Esophagus mucosa (tissue), 1 donor: ENCODE results near the gene NODAL. TPM values are rescaled to one million over a fixed set of nuclear protein-coding genes. Genes with fewer than 3 reads are reported as not detected.
"Not testable (repeated sequence)": the region's sequence is repeated elsewhere in the genome, so short reads cannot be mapped to it uniquely, and the experiment has no call there.

Source experiments
- ATAC-seq: fragments of 200-7000 bp; cut with Tn5 transposase; one replicate; pipeline ENCODE4 v1.9.1; 2020
- total RNA-seq: library from RNA; stranded (reverse); gene quantifications from one replicate; pipeline ENCODE4 v1.2.4, GENCODE V29; 2023
- donor health status: DM: yes; HTN: yes; CAD: no.

The NODAL gene
- 0.48 TPM for total RNA-seq

DNA sequence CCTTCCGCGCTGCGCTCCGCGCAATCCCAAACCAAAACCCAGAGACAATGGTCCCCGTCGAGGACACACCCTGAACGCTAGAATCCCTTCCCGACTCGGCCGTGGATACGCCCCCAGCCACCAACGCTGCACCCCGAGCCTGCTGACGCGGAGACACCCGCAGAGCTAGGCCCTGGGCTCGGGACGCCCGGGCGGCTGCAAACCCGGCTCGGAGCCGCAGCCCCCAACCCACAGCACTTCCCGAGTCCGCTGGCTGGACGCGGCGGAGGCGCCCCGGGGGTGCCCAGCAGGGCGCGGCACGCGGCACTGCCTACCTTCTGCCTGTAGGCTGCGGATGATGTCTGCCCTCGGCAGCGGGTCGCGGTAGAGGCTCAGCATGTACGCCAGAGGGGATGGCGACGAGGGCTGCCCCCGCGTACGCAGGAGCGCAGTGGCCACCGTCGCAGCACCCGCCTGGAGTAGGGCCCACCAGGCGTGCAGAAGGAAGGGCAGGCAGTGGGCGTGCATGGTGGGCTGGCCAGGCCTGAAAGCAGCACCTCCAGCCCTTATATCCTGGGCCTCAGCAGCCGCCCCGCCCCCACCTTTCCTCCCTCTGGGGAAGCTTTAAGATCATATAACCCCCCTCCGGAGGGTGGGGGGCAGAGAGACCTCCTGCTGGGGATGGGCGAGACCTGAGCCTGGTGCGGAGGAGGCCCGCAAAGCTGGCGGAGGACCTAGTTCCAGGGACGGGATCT is at the start of gene NODAL:
Gene NODAL, minus strand, starts transcription at position 521 of the 734 bp plus-strand sequence. Its CDS starts 14 bp downstream, at position 507.
- ATAC-seq, result peak; percentile 30

DNA sequence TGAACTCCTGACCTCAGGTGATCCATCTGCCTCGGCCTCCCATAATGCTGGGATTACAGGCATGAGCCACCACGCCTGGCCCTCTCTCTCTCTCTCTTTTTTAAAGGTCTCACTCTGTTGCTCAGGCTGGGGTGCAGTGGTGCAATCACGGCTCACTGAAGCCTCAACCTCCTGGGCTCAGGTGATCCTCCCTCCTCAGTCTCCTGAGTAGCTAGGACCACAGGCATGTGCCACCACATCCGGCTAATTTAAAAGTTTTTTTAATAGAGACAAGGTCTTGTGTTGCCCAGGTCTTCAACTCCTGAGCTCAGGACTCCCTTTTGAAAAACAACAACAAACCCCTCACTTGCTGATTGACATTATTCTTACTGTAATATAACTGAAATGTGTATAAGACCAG is 48.7 kb upstream of the NODAL start:
- no peak for ATAC-seq

DNA sequence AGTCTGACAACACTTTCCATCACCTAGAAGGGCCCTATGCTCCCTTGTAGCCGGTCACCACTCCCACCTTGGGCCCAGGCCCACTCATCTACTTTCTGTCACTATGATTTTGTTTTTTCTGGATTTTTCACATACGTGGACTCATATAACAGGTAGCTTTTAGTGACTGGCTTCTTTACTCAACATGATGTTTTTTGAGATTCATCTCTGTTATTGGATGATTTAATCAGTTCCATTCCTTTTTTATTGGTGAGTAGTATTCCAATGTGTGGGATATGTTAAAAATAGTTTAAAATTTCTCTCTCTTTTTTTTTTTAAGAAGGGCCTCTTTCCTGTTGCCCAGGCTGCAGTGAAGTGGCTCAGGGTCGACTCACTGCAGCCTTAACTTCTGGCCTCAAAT is 46.3 kb upstream of the NODAL start:
- no peak for ATAC-seq

DNA sequence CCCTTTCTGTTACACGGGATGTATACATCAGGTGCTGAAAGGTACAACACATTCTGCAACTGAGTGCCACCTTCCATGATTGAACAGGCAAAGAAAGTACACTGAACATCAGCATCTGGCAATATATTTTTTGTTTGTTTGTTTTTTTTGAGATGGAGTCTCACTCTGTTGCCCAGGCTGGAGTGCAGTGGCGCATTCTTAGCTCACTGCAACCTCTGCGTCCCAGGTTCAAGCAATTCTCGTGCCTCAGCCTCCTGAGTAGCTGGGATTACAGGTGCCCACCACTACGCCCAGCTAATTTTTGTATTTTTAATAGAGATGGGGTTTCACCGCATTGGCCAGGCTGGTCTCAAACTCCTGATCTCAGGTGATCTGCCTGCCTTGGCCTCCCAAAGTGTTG is 42.4 kb upstream of the NODAL start:
- not testable (repeated sequence) for ATAC-seq

DNA sequence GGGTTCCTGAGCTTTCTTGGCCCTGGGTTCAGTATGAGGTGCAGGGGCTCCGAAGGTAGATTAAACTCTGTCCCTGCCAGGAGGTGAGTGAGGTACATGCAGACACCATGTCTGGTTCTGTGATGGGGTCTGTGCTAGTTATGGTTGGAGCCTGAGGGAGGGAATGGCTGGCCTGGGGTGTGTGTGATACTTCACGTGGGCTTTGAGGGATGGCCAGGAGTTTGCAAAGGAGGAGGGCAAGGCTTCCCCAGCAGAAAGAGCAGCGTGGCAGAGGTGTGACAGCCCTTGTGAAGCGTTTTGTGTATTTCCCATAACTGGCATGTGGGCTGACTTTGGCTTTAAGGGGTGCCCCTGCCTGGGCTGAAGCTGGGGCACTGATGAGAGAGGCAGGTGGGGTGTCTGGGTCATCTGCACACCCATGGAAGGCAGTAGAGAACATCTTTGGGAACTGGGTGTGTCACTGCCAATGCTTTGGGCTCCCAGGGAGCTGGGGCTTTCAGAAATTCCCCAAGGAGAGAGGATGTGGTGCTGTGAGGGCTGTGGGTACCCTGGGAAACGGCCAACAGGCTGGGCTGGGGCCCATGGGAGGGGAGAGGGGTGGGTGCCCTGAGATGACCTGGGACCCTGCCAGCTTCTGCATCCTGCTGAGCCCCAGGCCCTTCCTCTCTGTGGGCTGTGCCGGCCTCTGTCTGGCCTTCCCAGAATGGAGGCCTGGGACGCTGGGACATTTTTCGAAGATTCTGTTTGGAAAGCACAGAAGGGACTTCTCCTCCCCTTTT is 41.7 kb upstream of the NODAL start:
- no peak for ATAC-seq

DNA sequence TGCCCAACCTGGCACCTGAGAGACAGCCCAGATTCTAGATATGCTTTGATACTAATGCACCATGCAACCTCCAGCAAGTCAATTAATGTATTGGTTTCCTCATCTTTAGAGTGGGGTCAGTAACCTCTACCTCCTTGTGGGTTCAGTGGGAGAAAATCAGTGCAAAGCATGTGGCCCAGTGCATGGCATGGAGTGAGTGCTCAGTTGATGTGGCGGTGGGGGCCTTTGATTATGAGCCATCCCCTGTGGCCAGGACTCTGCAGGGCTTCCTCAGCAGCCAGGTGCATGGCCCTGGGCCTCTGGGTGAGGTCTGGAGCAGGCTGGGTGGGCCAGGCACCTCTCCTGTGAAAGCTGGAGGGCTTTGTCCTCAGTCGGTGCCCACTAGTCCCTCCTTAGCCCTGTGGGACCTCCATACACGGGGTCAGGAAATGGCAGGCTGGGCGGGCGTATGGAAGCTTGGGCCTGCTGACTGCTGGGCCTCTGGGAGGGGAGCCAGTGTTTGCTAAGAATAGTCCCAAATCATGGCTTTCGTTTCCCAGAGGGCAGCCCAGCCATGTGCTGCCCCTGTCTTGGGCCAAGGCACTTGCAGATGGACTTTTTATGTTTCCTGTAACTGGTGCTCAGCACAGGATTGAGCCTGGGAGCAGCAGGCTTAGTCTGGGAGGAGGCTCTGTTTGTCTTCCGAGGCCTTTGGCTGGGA is 40.5 kb upstream of the NODAL start:
- ATAC-seq, result no peak

DNA sequence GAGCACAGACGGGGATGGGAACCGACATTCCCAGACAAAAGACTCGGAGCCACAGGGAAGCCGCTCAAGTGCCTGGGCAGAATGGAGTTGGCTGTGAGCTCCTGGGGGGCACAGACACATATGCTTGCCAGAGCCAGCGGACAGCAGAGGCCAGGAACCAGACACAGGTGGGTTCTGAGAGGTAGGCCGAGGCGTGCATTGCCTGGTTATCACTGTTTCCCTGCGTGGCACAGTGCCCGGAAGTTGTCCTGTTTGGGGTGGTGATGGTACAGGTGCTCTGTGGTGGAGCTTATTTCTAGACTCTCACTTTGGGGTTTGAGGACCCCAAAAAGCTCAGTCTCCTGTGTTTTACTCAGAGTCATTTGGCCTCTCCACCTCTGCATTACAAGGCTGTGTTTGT is 39.6 kb upstream of the NODAL start:
- no peak for ATAC-seq

DNA sequence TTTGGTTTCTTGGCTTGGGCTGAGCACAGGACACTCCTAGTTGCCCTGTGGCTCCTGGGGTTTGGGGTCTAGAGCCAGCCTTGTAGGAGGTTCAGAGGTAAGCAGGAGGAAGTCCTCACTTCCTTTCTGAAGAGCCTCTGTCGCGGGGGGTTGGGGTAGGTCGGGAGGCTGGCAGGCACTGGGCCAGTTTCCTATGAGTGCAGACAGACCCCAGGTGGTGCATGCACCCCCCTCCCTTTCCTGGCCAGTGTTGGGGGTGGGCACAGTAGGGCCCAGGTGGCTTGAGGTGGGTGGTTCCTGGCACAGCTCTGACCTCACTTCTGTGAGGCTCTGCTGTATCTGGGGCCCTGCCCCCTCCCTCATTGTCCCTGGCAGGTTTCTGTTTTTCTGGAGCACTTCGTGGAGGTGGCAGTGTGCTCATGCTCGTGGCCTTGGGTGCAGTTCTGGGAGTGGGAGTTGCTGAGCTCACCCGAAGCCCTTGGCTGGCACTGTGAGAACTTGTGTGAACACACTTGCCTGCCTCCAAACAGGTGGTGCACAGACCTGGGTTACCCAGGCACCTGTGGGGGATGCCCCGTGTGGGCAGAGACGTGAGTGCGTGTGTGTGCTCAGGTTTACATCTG is 38.9 kb upstream of the NODAL start:
- ATAC-seq, result no peak

DNA sequence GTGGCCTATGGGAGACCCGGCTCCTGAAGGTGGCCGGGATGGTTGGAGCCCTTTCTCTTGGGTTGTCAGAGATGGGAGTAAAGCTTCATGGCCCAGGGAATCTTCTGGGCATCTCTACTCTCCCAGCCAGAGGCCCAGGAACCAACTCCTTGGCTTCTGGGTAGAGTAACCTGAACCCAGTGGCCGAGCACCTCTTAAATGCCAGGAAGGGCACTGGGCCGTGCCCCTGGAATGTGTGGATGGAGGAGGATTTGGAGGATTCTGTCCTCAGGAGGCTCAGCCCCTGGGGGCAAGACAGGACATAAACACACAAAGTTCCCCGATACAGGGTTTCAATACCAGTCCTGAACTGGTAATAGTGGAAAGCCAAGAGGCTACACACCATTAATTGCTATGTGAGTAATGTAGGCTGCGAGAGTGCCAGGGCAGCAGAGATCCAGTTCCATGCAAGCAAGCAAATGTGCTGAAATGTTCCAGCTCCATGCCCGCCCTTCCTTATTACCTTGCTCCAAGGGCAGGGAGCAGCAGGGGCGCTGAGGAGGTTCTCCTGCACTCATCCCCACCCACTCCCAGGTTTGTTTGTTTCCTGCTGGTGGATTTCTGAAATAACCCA is 38.3 kb upstream of the NODAL start:
- ATAC-seq, result no peak

DNA sequence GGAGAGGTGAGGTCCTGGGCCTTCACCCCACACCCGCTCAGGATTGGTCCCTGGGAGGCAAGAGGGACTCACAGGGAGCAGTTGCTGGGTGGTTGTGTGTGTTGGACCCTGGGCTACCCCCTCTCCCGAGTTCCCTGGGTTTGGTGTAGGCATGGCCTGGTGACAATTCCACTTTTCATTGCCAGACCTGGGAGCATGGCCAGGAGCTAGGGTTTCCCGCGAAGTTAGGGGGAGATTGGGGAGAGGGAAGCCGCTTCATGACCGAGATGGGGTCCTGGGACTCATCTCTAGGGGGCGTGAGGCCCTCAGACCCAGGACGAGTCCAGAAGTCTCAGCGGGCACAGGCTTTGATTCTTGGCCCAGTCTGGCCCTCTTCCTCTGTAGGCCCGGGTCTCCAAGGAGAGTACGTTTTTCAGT is 37.7 kb upstream of the NODAL start:
- no peak for ATAC-seq

DNA sequence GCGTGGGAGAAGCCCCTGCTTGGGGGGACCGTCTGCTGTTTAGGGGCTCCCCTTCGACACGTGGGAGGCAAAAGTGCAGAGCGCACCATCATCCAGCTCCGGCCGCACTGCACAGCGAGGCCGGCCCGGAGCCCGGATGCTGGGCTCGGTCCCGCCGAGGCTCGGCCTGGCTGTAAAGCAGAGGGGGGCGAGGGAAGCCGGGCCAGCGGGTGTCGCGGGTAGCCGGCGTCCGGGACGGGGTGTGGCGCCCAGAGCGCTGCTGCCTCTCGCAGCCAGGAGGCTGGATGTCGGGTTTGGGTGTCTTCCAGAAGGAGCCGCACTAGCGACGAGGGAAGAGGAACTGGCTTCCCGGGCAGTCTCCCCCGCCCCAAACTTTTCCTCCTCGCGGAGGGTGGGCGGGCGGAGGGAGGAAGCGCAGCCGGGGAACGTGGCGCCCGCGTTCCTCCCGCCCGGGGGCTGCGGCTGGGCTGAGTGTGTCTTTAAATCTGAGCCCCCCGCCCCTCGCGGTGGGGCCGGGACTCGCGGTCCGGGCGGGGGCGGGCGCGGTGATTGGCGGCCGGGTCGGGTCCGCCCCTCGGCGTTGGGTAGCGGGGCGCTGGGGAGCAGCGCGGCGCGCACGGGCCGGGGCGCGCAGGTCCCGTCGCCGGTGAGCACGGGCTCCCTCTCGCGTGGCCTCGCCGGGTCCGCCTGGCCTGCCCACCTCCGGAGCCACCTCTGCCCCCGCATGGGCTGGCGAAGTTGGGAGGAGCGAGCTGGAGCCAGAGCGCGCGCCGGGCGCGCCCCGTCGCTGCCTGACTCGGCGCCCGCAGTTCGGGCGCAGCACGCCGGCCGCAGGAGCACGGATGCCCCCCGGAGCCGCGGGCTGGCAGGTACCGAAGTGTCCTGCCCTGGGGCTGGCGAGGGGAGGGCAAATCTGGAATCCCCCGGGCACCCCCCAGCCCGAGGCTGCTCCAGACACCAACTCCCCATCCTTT is 37.0 kb upstream of the NODAL start, which contains the start of gene PALD1:
Gene PALD1, plus strand, starts transcription at position 577 of the 974 bp plus-strand sequence. CDS start 47,185 bp downstream, outside the sequence.
- peak; percentile 26 for ATAC-seq

DNA sequence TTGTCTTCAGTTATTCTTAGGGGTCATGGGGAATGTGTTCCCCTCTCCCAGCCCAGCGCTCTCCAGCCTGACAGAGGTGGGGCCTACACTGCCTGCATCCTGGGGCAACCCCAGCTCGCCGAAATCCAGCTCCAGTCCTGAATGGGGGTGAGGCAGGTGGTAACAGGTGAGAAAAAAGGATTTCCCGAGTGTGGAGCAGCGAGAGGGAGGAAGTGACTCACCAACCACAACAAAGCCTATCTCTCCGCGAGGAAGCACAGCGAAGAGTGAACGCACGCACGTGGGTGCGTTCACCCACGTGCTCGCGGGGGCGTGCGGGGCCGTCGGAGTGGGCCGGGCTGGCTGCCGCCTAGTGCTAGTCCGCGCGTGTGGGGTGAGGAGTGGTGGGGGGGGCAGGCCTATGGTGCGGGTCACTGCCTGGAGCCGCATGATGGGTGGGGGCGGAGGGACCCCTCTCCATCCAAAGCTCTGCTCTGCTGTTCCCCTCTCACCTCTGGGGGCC is 36.2 kb upstream of the NODAL start:
- ATAC-seq, result peak; percentile 71

DNA sequence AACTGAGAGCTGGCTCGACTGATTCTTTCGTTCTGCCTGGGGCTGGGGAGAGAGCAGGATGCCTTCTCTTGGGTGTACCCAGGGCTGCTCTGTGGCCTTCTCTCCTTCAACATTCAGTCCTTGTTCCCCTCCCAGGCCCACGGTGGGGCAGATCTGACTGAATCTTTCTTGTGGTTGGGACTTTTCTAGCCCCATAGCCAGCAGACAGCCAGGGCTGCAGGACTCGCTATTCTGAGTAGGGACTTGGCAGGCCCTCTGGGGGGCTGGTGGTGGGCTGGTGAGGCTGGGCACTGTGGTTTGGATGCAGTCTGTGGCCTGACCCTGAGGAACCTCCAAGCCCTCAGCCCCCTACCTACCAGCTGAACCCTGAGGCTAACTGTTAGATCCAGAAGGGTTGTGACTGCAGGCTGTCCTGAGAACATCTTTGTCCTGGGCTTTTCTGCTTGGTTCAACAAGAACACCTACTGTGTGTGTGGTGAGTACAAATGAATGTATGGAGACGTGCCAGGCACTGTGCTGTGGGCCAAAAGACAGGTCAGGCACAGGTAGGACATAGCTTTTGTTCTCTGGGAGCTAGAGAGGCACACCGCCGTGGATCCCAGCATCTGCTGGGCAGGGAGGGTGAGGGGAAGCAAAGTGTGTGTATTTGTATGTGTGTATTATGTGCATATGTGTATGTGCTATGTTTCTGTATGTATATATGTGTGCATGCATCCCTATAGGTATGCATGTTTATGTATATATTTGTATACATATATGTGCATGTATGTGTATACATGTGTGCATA is 35.0 kb upstream of the NODAL start:
- no peak for ATAC-seq

DNA sequence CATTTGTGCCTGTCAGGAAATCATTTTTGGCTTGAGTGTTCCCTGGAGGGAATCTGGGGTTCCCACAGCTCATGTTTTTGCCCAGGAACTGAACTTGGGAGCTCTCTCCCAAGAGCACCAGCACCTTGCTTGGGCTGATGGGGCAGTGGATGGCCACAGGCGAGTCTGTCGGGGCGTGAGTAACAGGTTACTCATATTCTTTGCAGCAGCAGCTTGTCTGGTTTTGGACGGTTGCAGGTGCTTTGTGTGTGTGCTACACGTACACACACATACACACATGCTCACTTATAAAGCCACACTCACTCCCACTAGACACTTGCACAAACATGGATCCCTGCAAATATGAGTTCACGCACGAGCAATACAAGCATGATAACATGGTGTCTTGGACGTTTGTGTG is 34.2 kb upstream of the NODAL start:
- ATAC-seq, result peak; percentile 68

DNA sequence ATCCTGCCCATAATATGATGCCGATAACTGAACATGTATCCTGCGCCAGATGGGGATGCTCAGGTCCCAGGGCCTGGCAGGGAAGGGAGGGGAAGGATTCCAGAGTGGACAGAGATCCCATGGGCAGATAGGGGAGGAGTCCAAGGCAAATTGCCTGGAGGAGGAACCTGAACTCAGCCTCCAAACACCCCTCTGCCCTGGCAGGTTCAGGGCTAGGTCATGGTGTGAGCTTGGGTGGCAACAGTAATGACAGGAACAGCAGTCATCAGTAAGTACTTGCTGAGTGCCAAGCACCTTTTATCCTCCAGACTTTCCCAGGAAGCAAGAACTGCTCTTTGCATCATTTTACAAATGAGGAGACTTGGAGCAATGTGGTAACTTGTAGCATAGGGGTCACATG is 33.3 kb upstream of the NODAL start:
- peak; percentile 54 for ATAC-seq

DNA sequence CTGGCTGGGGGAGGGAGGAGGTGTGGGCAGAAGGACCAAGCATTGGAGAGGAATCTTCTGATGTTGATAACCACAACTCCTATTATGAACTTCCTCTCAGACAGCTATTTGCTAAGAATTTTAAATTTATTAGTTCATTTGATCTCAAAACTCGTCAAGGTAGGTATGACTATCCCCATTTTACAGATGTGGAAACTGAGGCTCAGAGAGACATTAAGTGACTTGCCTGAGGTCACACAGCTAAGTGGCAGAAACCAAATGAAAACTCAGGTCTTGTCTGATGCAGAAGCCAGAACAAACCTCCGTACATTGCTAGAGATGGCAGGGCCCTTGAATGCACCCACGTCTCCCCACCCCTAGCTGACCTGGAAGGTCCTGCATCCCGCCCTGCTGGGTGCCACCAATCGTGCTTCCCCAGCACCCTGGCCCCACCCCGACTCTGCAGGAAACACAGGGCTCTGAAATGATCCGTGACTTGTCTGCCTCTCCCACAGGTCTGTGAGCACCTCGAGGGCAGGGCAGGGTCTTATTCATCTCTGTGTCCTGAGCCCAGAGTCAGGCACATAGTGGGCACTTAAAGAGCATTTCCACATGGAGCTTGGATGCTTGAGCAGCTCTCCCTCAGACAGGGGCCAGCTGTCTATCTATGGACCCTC is 31.4 kb upstream of the NODAL start:
- peak; percentile 61 for ATAC-seq

DNA sequence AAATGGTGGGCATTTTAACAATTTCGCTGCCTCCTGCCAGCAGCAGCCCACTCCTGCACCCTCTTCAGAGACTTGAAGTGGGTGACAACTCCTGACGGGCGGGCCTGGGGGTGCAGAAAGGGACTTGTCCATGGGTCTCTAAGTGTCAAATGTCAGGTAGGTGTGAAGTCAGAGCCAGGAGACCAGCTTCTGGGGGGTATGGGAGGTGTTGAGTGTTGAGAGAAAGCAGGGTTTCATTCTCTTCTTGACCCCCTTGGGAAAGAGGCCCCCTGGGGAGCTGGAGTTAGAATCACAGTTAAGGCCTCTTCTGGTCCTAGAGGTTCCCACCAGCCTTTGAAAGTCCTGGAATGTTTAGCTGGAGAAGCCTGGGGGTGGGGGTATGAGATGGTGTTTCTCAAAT is 25.5 kb upstream of the NODAL start:
- no peak for ATAC-seq

DNA sequence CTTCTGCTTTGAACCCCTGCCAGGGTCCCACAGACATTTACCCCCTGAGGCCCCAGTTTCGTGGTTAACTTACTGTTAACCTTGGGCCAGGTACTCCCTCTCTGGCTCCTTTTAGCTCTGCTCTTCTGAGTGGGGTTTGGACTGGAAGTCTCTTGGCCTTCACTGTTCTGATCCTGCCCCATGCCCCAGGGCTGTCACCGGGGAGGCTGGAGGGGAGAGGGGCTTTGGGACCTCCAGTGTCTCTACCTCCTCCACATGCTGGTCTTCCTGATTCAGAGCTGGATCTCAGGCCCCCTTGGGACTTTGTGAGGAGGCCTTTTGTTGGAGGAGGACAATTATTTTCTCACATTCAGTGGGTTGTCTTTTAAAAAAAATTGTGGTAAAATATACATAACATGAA is 24.4 kb upstream of the NODAL start:
- no peak for ATAC-seq

DNA sequence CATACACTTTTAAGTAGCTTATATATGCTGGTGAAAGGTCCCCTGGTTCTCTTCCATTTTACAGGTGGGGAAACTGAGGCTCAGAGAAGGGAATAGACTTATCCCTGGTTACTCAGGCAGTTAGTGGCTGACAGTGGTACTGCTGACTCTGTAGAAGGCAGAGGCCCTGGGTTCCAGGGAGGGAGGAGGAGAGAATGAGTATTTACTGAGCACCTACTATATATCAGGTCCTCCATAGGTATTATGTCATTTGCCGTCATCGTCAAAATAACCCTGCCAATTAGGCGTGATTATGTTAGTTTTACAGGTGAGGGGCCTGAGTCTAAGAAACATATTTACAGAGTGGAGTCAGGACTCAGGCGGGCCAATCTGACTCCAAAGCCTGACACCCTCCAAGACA is 23.8 kb upstream of the NODAL start:
- ATAC-seq, result no peak
